CD8-positive, alpha-beta memory T cell (primary cell): ENCODE results near the gene RCAN2. TPM values are rescaled to one million over a fixed set of nuclear protein-coding genes. Genes with fewer than 3 reads are reported as not detected.
A peak's percentile ranks its signal among the peaks of the same experiment; 100 is the strongest.

ENCODE experiments used
- CTCF ChIA-PET: fragments of 350-600 bp; sonication (Branson Sonifier 250); formaldehyde crosslinking; loops from one replicate; lab custom pipeline; 2021; ENCODE audit warnings: antibody characterized with exemption; lab: Charles Lee
- POLR2A ChIA-PET: fragments of 350-600 bp; sonication (Branson Sonifier 250); formaldehyde crosslinking; loops from one replicate; lab custom pipeline; 2021; ENCODE audit warnings: antibody characterized with exemption; lab: Charles Lee
- DNase-seq, 5 donors: peaks; one replicate each; pipeline versions ENCODE4 v3.0.0 to v3.0.0-alpha.2; 2020 to 2022; ENCODE audit warnings: mixed read lengths in 1 of 5
- H3K27ac ChIP-seq: one replicate; pipeline ENCODE4 v1.7.0; 2013; ENCODE audit warnings: low read depth, mild to moderate bottlenecking, low read length, moderate library complexity
- H3K27me3 ChIP-seq: 2 replicates; pipeline ENCODE4 v1.7.0; 2013; ENCODE audit warnings: low read length, mild to moderate bottlenecking; ENCODE audit not compliant: insufficient read depth, poor library complexity, severe bottlenecking
- H3K36me3 ChIP-seq: 2 replicates; pipeline ENCODE4 v1.7.0; 2013; ENCODE audit warnings: mild to moderate bottlenecking, low read length, moderate library complexity; ENCODE audit not compliant: insufficient read depth
- H3K4me1 ChIP-seq: 2 replicates; pipeline ENCODE4 v1.7.0; 2013; ENCODE audit warnings: mild to moderate bottlenecking, low read length, moderate library complexity; ENCODE audit not compliant: insufficient read depth
- H3K4me3 ChIP-seq: 2 replicates; pipeline ENCODE4 v1.7.0; 2013; ENCODE audit warnings: mild to moderate bottlenecking, low read length
- H3K9me3 ChIP-seq: 2 replicates; pipeline ENCODE4 v1.7.0; 2013; ENCODE audit warnings: mild to moderate bottlenecking, low read length
- H3K27ac Mint-ChIP-seq, 8 donors: one replicate each; pipeline ENCODE4 v1.8.0; 2020 to 2021; ENCODE audit warnings: mixed read lengths in 8 of 8, mild to moderate bottlenecking in 6 of 8, inconsistent platforms in 3 of 8, moderate library complexity in 3 of 8
- H3K27me3 Mint-ChIP-seq, 2 donors: one replicate each; pipeline ENCODE4 v1.8.0; 2020 to 2021; ENCODE audit warnings: mixed read lengths in 2 of 2, mild to moderate bottlenecking in 1 of 2, moderate library complexity in 1 of 2
- H3K36me3 Mint-ChIP-seq, 3 donors: one replicate each; pipeline ENCODE4 v1.8.0; 2020 to 2021; ENCODE audit warnings: mixed read lengths in 3 of 3, inconsistent platforms in 1 of 3, mild to moderate bottlenecking in 1 of 3
- H3K4me1 Mint-ChIP-seq, 3 donors: one replicate each; pipeline ENCODE4 v1.8.0; 2020 to 2021; ENCODE audit warnings: mixed read lengths in 3 of 3, inconsistent platforms in 1 of 3, mild to moderate bottlenecking in 1 of 3
- H3K4me3 Mint-ChIP-seq, 7 donors: one replicate each; pipeline ENCODE4 v1.8.0; 2020 to 2021; ENCODE audit warnings: mixed read lengths in 7 of 7, mild to moderate bottlenecking in 6 of 7, moderate library complexity in 4 of 7, inconsistent platforms in 2 of 7
- H3K9me3 Mint-ChIP-seq, 5 donors: one replicate each; pipeline ENCODE4 v1.8.0; 2020 to 2022; ENCODE audit warnings: mixed read lengths in 5 of 5, mild to moderate bottlenecking in 3 of 5, moderate library complexity in 2 of 5, inconsistent platforms in 1 of 5
- polyA plus RNA-seq: library from polyadenylated mRNA; unstranded; fragments of 300-500 nt; fragmentation: Illumina TruSeq; gene quantifications from one replicate; pipeline ENCODE4 v1.2.3, GENCODE V29; 2021
- total RNA-seq, 2 experiments: library from RNA; stranded (reverse); gene quantifications; one replicate each; pipeline ENCODE4 v1.2.3, GENCODE V29; 2021

The RCAN2 gene
- total and polyA plus RNA-seq, 3 experiments from 2014 or later, result 0.48 to 0.82 (median 0.49) TPM

DNA sequence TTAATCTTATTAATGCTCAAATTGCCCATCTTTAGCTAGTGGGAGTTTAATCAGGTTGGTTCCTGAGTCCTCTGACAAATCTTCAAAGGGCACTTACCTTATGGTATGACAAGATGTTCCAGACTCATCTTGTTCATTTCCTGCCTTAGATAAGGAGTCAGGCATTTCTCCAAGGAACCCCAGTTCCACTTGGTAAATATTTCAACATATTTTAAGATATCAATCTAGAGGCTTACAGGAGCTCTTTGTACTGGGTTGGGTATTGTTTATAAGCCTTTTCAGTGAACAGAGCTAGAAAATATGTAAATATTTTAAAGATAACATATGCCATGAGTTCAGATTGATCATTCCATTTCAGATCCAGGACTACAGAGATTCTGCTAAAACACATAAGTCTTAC, 159.8 kb downstream of the RCAN2 start:
- ChIA-PET CTCF (no interaction called here), POLR2A (no interaction called here)
- H3K4me1 ChIP-seq, result no peaks in the 10 kb centered on the region
- no peaks in the 10 kb centered on the region for H3K27me3 ChIP-seq
- Mint-ChIP-seq H3K36me3 (peaks cover 0 to 4% (median 0%) of the 10 kb centered on the region in 3 donors), H3K27me3 (peaks cover 7 to 10% of the 10 kb centered on the region in 2 donors), H3K27ac (no peak overlapping the region), H3K9me3 (no peaks in the 10 kb centered on the region), H3K4me3 (no peak overlapping the region), H3K4me1 (peaks cover 0 to 5% (median 0%) of the 10 kb centered on the region in 3 donors)
- H3K36me3 ChIP-seq, result no peaks in the 10 kb centered on the region
- DNase-seq, result no peak
- no peak overlapping the region for H3K4me3 ChIP-seq
- no peak overlapping the region for H3K27ac ChIP-seq
- H3K9me3 ChIP-seq, result no peaks in the 10 kb centered on the region

DNA sequence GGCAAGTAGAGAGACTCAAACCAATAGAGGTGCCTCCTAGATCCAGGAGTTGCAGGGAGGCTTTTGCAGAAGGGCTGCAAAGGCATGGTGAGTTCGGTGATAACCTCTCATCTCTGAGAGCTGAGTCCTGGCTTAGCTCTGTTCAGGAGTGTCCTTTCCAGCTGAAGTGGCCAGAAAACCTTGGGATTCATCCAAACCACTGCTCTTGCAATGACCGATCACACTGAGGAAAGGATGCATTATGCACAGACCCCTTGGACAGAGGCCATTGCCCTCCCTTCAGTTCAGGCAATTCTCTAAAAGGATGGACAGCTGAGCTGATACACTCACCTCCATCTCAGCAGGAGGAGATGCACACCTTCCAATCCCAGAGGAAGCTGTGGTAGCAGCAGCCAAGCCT, 161.7 kb downstream of the RCAN2 start:
- H3K36me3 Mint-ChIP-seq, result peaks cover 0 to 4% (median 0%) of the 10 kb centered on the region in 3 donors
- no peaks in the 10 kb centered on the region for H3K36me3 ChIP-seq
- no peaks in the 10 kb centered on the region for H3K9me3 ChIP-seq
- peaks cover 5 to 7% of the 10 kb centered on the region in 2 donors for H3K27me3 Mint-ChIP-seq
- no peak overlapping the region for H3K27ac ChIP-seq
- H3K9me3 Mint-ChIP-seq, result no peaks in the 10 kb centered on the region
- ChIA-PET CTCF (no interaction called here), POLR2A (no interaction called here)
- no peaks in the 10 kb centered on the region for H3K27me3 ChIP-seq
- no peak overlapping the region for H3K4me3 ChIP-seq
- peaks cover 13 to 22% (median 18%) of the 10 kb centered on the region in 3 donors for H3K4me1 Mint-ChIP-seq
- no peak for DNase-seq
- H3K4me3 Mint-ChIP-seq, result no peak overlapping the region
- peaks cover 4% of the 10 kb centered on the region for H3K4me1 ChIP-seq
- no peak overlapping the region for H3K27ac Mint-ChIP-seq

DNA sequence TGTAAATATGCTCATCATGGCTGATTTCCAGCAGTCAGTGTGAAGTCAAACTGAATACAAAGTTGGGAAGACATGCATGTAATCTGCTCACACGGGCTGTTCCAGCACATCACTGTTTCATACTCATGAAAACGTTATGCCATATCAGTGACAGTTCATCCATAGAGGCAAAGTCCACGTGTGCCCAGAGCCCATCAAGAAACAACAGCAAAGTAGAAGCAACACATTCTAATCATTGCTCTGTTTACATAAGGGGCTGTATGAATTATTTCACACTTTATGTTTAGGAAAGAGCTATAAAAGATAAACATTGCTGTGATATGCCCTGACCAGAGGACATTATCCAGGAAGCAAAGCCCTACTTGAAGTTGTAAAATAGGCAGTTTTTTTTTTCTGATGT, 163.5 kb downstream of the RCAN2 start:
- POLR2A ChIA-PET, result interaction anchor here (0.6 kb wide), 1 partner anchor 12 kb away, joined by 3 read pairs; no protein-coding TSS in a partner anchor
- no peak for DNase-seq
- CTCF ChIA-PET, result no interaction called here
- H3K4me3 Mint-ChIP-seq, result no peak overlapping the region
- peaks cover 16 to 40% (median 34%) of the 10 kb centered on the region in 3 donors for H3K4me1 Mint-ChIP-seq
- Histone ChIP-seq H3K36me3 (no peaks in the 10 kb centered on the region), H3K4me3 (no peak overlapping the region), H3K9me3 (no peaks in the 10 kb centered on the region), H3K27me3 (no peaks in the 10 kb centered on the region), H3K27ac (no peak overlapping the region), H3K4me1 (peaks cover 4% of the 10 kb centered on the region)
- no peaks in the 10 kb centered on the region for H3K9me3 Mint-ChIP-seq
- peak overlapping the region in 1 of 8 donors; percentile 6 for H3K27ac Mint-ChIP-seq
- no peaks in the 10 kb centered on the region for H3K36me3 Mint-ChIP-seq
- no peaks in the 10 kb centered on the region for H3K27me3 Mint-ChIP-seq

DNA sequence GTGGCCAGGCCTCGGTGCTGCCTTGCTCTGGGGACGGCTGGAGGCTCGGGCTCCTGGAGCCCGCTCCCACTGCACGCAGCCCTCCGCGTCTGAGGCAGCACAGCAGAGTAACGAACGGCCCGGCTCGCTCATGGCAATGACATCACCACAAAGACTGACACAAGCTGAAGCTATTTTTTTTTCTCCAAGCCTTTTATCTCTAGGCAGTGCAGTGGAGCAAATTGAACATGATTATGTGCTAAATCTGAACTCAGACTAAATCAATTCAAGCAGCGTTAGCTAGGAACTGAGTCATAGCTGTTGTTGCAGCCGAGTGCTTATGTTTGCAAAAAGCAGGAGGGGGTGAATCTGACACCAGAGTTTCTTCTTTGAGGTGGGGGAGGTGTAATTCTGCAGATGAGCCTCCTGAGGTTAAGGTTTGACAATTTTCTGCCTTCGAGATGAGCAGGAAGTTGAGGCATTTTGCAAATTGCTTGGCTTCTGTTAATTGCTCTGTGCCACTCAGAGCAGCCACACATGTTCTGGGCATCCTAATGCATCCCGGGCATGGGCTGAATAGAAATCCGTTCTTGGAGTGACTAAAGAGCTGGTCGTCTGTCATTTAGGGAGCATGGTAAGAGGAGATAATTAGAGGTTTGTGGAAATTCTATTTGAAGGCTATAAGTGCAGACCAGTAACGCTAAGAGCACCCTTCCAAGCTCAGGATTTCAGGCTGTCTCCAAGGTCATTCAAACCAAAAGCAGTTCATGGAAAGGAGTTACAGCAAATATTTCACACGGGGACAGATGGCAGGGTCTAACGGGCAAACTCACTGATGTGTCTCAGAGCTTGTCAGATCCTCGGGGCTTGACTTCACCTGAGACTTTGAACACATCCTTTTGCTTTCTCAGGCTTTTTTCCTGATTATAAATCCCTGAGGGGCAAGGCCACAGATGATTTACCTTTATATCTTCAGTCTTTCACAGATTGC, 165.4 kb downstream of the RCAN2 start:
- no peaks in the 10 kb centered on the region for H3K27me3 ChIP-seq
- no peaks in the 10 kb centered on the region for H3K9me3 ChIP-seq
- Mint-ChIP-seq H3K36me3 (no peaks in the 10 kb centered on the region), H3K27ac (peak overlapping the region in 6 of 8 donors; percentile 37 to 87 (median 67)), H3K27me3 (no peaks in the 10 kb centered on the region), H3K4me1 (peaks cover 16 to 44% (median 42%) of the 10 kb centered on the region in 3 donors), H3K4me3 (peak overlapping the region; percentile 3 to 85 (median 69)), H3K9me3 (no peaks in the 10 kb centered on the region)
- H3K4me1 ChIP-seq, result peaks cover 4% of the 10 kb centered on the region
- no peak overlapping the region for H3K27ac ChIP-seq
- CTCF ChIA-PET, result interaction anchor here (0.8 kb wide), 1 partner anchor 56 kb away, joined by 3 read pairs; no protein-coding TSS in a partner anchor
- DNase-seq, result peak in 3 of 5 donors; percentile 2 to 72 (median 36)
- no peaks in the 10 kb centered on the region for H3K36me3 ChIP-seq
- POLR2A ChIA-PET, result no interaction called here
- no peak overlapping the region for H3K4me3 ChIP-seq

DNA sequence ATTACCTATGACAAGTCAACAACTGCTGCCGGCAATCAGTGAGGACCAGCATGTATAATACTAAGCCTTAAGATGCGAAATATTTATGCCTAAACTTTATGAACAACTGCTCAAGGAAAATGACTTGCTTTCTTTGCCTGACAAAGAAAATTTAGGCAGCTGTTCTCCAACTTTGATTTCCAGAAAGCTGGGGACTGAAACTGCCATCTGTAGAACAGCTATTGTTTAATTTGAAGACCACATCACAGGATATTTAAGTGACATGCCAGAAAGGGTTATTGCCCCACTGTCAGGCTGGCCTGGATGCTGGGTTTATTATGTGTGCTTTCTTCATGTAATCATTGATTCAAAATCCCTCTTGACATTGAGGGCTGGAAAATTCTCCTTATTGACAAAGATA, 166.5 kb downstream of the RCAN2 start:
- H3K9me3 Mint-ChIP-seq, result no peaks in the 10 kb centered on the region
- no peaks in the 10 kb centered on the region for H3K36me3 Mint-ChIP-seq
- Histone ChIP-seq H3K36me3 (no peaks in the 10 kb centered on the region), H3K4me1 (peaks cover 4% of the 10 kb centered on the region), H3K27me3 (no peaks in the 10 kb centered on the region), H3K4me3 (no peak overlapping the region), H3K9me3 (no peaks in the 10 kb centered on the region), H3K27ac (no peak overlapping the region)
- no peaks in the 10 kb centered on the region for H3K27me3 Mint-ChIP-seq
- no peak for DNase-seq
- H3K27ac Mint-ChIP-seq, result peak overlapping the region in 6 of 8 donors; percentile 25 to 87 (median 67)
- H3K4me1 Mint-ChIP-seq, result peaks cover 16 to 44% (median 42%) of the 10 kb centered on the region in 3 donors
- peak overlapping the region in 6 of 7 donors; percentile 3 to 85 (median 70) for H3K4me3 Mint-ChIP-seq
- CTCF ChIA-PET, result no interaction called here
- POLR2A ChIA-PET, result no interaction called here

DNA sequence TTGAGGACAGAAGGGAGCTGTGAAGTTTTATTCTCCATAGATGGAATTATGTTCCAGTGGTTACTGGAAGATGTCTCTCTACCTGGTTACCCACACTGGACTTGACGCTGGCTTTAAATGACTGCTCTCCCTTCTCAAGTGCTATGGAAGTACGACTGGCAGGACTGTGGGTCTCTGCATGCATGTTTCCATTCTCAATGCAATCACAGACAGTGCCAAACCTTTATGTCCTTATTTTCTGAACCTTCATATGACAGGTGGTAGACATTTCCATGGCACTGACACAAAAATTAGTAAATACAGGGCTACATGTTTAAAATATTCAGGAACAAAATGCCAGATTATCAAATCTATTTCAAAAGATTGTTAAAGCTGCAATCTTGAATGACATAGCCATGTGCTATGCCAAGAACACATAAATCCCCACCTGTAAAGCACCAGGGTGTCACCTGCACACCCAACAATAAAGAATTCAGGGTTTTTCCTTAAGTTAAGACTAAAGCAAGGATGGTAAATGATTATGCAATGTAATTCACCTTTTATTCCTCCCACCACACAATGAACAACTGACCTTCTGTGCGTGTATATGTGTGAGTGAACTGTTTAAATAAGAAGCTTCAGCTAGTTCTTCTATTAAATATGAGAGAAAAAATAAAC, 167.2 kb downstream of the RCAN2 start:
- H3K27ac Mint-ChIP-seq, result no peak overlapping the region
- POLR2A ChIA-PET, result no interaction called here

DNA sequence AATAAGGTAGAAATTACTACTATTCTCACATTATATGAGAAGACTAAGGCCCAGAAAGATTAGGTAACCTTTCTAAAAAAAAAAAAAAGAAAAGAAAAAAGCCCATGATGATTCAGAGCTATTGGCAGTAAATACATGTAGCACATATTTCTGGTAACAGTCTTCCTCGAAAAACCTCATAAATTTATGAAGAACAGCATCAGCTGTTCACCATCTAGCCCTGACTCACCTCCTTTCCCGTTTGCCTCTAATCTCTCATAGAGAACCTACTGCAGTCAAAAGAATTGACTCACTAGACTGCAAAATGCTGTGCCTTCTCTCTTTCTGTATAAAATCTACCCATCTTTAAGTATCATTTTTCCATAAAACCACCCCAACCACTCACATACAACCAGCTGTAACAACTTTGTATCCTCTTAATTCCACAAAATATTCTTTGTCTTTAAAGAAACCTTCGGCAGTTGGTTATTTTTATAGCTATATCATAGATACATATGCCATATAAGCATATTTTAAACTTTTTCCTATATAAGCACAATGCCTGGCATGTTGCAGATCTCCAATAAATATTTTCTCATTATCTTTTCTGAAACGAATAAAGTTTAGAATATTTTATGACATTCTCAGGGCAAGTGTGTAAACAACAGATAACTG, 167.8 kb downstream of the RCAN2 start:
- no peaks in the 10 kb centered on the region for H3K9me3 Mint-ChIP-seq
- peaks cover 4% of the 10 kb centered on the region for H3K4me1 ChIP-seq
- peak overlapping the region in 1 of 8 donors; percentile 2 for H3K27ac Mint-ChIP-seq
- H3K27me3 Mint-ChIP-seq, result no peaks in the 10 kb centered on the region
- H3K4me3 ChIP-seq, result no peak overlapping the region
- no peaks in the 10 kb centered on the region for H3K36me3 Mint-ChIP-seq
- peaks cover 16 to 44% (median 42%) of the 10 kb centered on the region in 3 donors for H3K4me1 Mint-ChIP-seq
- H3K4me3 Mint-ChIP-seq, result no peak overlapping the region
- no peaks in the 10 kb centered on the region for H3K27me3 ChIP-seq
- CTCF ChIA-PET, result no interaction called here
- POLR2A ChIA-PET, result interaction anchor here (0.7 kb wide), 1 partner anchor 53 kb away, joined by 3 read pairs; no protein-coding TSS in a partner anchor
- H3K27ac ChIP-seq, result no peak overlapping the region
- no peaks in the 10 kb centered on the region for H3K36me3 ChIP-seq
- DNase-seq, result no peak
- H3K9me3 ChIP-seq, result no peaks in the 10 kb centered on the region

More for the DNA sequence above, 167.2 kb downstream of the RCAN2 start:
- no peaks in the 10 kb centered on the region for H3K36me3 ChIP-seq
- peaks cover 16 to 44% (median 42%) of the 10 kb centered on the region in 3 donors for H3K4me1 Mint-ChIP-seq
- H3K9me3 ChIP-seq, result no peaks in the 10 kb centered on the region
- peaks cover 4% of the 10 kb centered on the region for H3K4me1 ChIP-seq
- CTCF ChIA-PET, result no interaction called here
- no peaks in the 10 kb centered on the region for H3K27me3 Mint-ChIP-seq
- H3K36me3 Mint-ChIP-seq, result no peaks in the 10 kb centered on the region
- DNase-seq, result no peak
- H3K9me3 Mint-ChIP-seq, result no peaks in the 10 kb centered on the region
- no peaks in the 10 kb centered on the region for H3K27me3 ChIP-seq
- no peak overlapping the region for H3K4me3 ChIP-seq
- no peak overlapping the region for H3K27ac ChIP-seq
- peak overlapping the region in 3 of 7 donors; percentile 42 to 73 (median 44) for H3K4me3 Mint-ChIP-seq
